IMR-90 (cell line): Measurements from ENCODE around the gene ARRB1.

ENCODE experiments used
- BHLHE40 ChIP-seq: fragments of 150-350 bp; IDR thresholded peaks from 2 replicates; pipeline ENCODE4 v1.6.1; 2016; ENCODE audit warnings: mild to moderate bottlenecking, low read depth, low read length
- CHD1 ChIP-seq: IDR thresholded peaks from 2 replicates; pipeline ENCODE4 v1.6.1; 2012; ENCODE audit warnings: low read depth, low read length, improper control_type of control experiment
- ELK1 ChIP-seq: fragments of 150-350 bp; IDR thresholded peaks from 2 replicates; pipeline ENCODE4 v1.6.1; 2016; ENCODE audit warnings: low read depth, mild to moderate bottlenecking, low read length, moderate library complexity, borderline replicate concordance
- MXI1 ChIP-seq: IDR thresholded peaks from 2 replicates; pipeline ENCODE4 v1.6.1; 2012; ENCODE audit warnings: low read depth, mild to moderate bottlenecking, low read length, moderate library complexity, borderline replicate concordance
- NFE2L2 ChIP-seq: fragments of 150-350 bp; IDR thresholded peaks from 2 replicates; pipeline ENCODE4 v1.6.1; 2016; ENCODE audit warnings: low read depth, mild to moderate bottlenecking, low read length
- POLR2A ChIP-seq: IDR thresholded peaks from 2 replicates; pipeline ENCODE4 v1.6.1; 2012; ENCODE audit warnings: mild to moderate bottlenecking, low read depth, low read length
- RCOR1 ChIP-seq: IDR thresholded peaks from 2 replicates; pipeline ENCODE4 v1.6.1; 2012; ENCODE audit warnings: mild to moderate bottlenecking, low read length, improper control_type of control experiment; ENCODE audit not compliant: insufficient replicate concordance
- RFX5 ChIP-seq: IDR thresholded peaks from 2 replicates; pipeline ENCODE4 v1.8.0; 2012; ENCODE audit warnings: low read depth, mild to moderate bottlenecking, low read length, moderate library complexity
- TF ChIP-seq, protein P1 (sequence below): conservative IDR thresholded peaks from 2 replicates; pipeline ENCODE4 v1.5.1; 2012; ENCODE audit warnings: mild to moderate bottlenecking, low read depth, low read length, improper control_type of control experiment

DNA sequence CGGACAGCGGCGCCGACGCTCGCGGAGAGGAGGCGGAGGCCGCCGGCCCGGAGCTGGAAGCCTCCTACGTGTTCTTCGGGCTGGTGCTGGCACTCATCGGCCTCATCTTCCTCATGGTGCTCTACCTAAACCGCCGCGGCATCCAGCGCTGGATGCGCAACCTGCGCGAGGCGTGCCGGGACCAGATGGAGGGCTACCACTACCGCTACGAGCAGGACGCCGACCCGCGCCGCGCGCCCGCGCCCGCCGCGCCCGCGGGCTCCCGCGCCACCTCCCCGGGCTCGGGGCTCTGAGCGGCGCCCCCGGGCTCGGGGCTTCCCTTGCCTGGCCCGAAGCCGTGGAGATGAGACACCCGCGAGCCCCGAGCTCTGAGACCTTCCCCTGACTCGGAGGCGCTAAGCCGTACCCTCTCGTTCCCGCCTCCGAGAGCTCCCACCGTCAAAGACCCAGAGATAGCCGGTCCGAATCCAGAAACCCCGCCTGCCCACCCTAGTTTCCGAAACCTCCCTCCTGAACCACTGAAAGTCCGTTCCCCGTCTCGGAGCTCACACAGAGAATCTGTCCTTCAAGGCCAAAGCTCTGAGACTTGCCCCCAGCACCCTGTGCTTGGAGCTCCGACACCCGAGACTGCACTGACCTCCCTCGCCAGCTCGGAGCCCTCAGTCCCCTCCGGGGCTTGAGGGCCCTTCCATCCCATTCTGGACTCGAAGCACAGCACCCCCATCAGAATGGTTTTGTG lies 109.4 kb downstream of the ARRB1 start:
- TF ChIP-seq, protein P1, sequence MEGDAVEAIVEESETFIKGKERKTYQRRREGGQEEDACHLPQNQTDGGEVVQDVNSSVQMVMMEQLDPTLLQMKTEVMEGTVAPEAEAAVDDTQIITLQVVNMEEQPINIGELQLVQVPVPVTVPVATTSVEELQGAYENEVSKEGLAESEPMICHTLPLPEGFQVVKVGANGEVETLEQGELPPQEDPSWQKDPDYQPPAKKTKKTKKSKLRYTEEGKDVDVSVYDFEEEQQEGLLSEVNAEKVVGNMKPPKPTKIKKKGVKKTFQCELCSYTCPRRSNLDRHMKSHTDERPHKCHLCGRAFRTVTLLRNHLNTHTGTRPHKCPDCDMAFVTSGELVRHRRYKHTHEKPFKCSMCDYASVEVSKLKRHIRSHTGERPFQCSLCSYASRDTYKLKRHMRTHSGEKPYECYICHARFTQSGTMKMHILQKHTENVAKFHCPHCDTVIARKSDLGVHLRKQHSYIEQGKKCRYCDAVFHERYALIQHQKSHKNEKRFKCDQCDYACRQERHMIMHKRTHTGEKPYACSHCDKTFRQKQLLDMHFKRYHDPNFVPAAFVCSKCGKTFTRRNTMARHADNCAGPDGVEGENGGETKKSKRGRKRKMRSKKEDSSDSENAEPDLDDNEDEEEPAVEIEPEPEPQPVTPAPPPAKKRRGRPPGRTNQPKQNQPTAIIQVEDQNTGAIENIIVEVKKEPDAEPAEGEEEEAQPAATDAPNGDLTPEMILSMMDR = no peak
- no peak for TF ChIP-seq BHLHE40
- TF ChIP-seq ELK1 = no peak
- TF ChIP-seq NFE2L2 = no peak
- no peak for TF ChIP-seq CHD1
- no peak for TF ChIP-seq POLR2A
- TF ChIP-seq RFX5 = no peak
- TF ChIP-seq RCOR1 = no peak
- no peak for TF ChIP-seq MXI1
